H9 (cell line): ENCODE data around the gene MYO10. TPM values are rescaled to one million over a fixed set of nuclear protein-coding genes. Genes with fewer than 3 reads are reported as not detected.
A peak's percentile ranks its signal among the peaks of the same experiment; 100 is the strongest.

ENCODE experiments used
- DNase-seq: peaks from one replicate; pipeline ENCODE4 v3.0.0-alpha.2; 2017
- H2AFZ ChIP-seq: one replicate; pipeline ENCODE4 v1.6.1; 2013; ENCODE audit warnings: mild to moderate bottlenecking, low read length, control low read depth, moderate library complexity
- H2AK5ac ChIP-seq: 2 replicates; pipeline ENCODE4 v1.6.1; 2013; ENCODE audit warnings: low read length, control low read depth, mixed read lengths; ENCODE audit not compliant: insufficient read length
- H2BK120ac ChIP-seq: one replicate; pipeline ENCODE4 v1.6.1; 2013; ENCODE audit warnings: low read depth, mild to moderate bottlenecking, low read length, control low read depth, inconsistent platforms; ENCODE audit not compliant: poor library complexity, severe bottlenecking
- H2BK12ac ChIP-seq: 2 replicates; pipeline ENCODE4 v1.6.1; 2013; ENCODE audit warnings: low read length, control low read depth, mixed read lengths, low read depth; ENCODE audit not compliant: insufficient read length
- H2BK15ac ChIP-seq: 2 replicates; pipeline ENCODE4 v1.6.1; 2013; ENCODE audit warnings: low read depth, low read length, control low read depth
- H2BK20ac ChIP-seq: one replicate; pipeline ENCODE4 v1.6.1; 2013; ENCODE audit warnings: low read depth, mild to moderate bottlenecking, low read length, control low read depth, inconsistent platforms; ENCODE audit not compliant: poor library complexity, severe bottlenecking
- H2BK5ac ChIP-seq: 2 replicates; pipeline ENCODE4 v1.6.1; 2013; ENCODE audit warnings: low read length, control low read depth, mixed read lengths; ENCODE audit not compliant: insufficient read length
- H3K14ac ChIP-seq: 2 replicates; pipeline ENCODE4 v1.6.1; 2013; ENCODE audit warnings: low read length, control low read depth; ENCODE audit not compliant: insufficient read depth
- H3K18ac ChIP-seq: 2 replicates; pipeline ENCODE4 v1.6.1; 2013; ENCODE audit warnings: low read depth, mild to moderate bottlenecking, mixed read lengths, low read length, control low read depth; ENCODE audit not compliant: insufficient read length
- H3K23ac ChIP-seq: 2 replicates; pipeline ENCODE4 v1.6.1; 2013; ENCODE audit warnings: low read length, control low read depth, mixed read lengths, low read depth; ENCODE audit not compliant: insufficient read length
- H3K23me2 ChIP-seq: 2 replicates; pipeline ENCODE4 v1.6.1; 2013; ENCODE audit warnings: low read depth, mild to moderate bottlenecking, mixed read lengths, low read length, control low read depth; ENCODE audit not compliant: insufficient read length, poor library complexity, severe bottlenecking
- H3K27ac ChIP-seq: 2 replicates; pipeline ENCODE4 v1.5.1; 2013; ENCODE audit warnings: low read length, control low read depth, mixed read lengths, low read depth; ENCODE audit not compliant: insufficient read length
- H3K27me3 ChIP-seq: 2 replicates; pipeline ENCODE4 v1.6.1; 2013; ENCODE audit warnings: low read length, control low read depth, inconsistent platforms; ENCODE audit not compliant: insufficient read depth
- H3K4ac ChIP-seq: 2 replicates; pipeline ENCODE4 v1.6.1; 2013; ENCODE audit warnings: low read depth, mild to moderate bottlenecking, control low read depth, inconsistent platforms, low read length, moderate library complexity
- H3K4me1 ChIP-seq: 2 replicates; pipeline ENCODE4 v1.6.1; 2013; ENCODE audit warnings: low read length, control low read depth, inconsistent platforms; ENCODE audit not compliant: insufficient read depth
- H3K4me2 ChIP-seq: 2 replicates; pipeline ENCODE4 v1.6.1; 2013; ENCODE audit warnings: low read length, control low read depth, mixed read lengths; ENCODE audit not compliant: insufficient read length, insufficient read depth
- H3K56ac ChIP-seq: 2 replicates; pipeline ENCODE4 v1.6.1; 2013; ENCODE audit warnings: low read depth, mild to moderate bottlenecking, mixed read lengths, low read length, control low read depth; ENCODE audit not compliant: insufficient read length
- H3K79me1 ChIP-seq: 2 replicates; pipeline ENCODE4 v1.6.1; 2013; ENCODE audit warnings: low read depth, mild to moderate bottlenecking, moderate library complexity, low read length, control low read depth, inconsistent platforms; ENCODE audit not compliant: insufficient read depth, poor library complexity, severe bottlenecking
- H3K79me2 ChIP-seq: 2 replicates; pipeline ENCODE4 v1.6.1; 2013; ENCODE audit warnings: low read length, control low read depth, inconsistent platforms; ENCODE audit not compliant: insufficient read depth
- H3K9ac ChIP-seq: 2 replicates; pipeline ENCODE4 v1.6.1; 2013; ENCODE audit warnings: low read length, control low read depth, mixed read lengths; ENCODE audit not compliant: insufficient read length; ENCODE audit errors: extremely low read depth
- H3K9me3 ChIP-seq: one replicate; pipeline ENCODE4 v1.6.1; 2013; ENCODE audit warnings: low read depth, low read length, inconsistent platforms; ENCODE audit not compliant: control insufficient read depth
- H3T11ph ChIP-seq: one replicate; pipeline ENCODE4 v1.6.1; 2013; ENCODE audit warnings: mild to moderate bottlenecking, low read length, control low read depth, inconsistent platforms
- H4K20me1 ChIP-seq: one replicate; pipeline ENCODE4 v1.6.1; 2013; ENCODE audit not compliant: control insufficient read depth, insufficient read length, insufficient read depth
- H4K5ac ChIP-seq: 2 replicates; pipeline ENCODE4 v1.6.1; 2013; ENCODE audit warnings: low read depth, mild to moderate bottlenecking, mixed read lengths, low read length, control low read depth; ENCODE audit not compliant: insufficient read length
- H4K8ac ChIP-seq: replicated peaks from 2 replicates; pipeline ENCODE4 v1.6.1; 2013; ENCODE audit warnings: low read length, control low read depth, mixed read lengths, low read depth; ENCODE audit not compliant: insufficient read length
- H4K91ac ChIP-seq: 2 replicates; pipeline ENCODE4 v1.6.1; 2013; ENCODE audit warnings: low read depth, mild to moderate bottlenecking, moderate library complexity, mixed read lengths, low read length, control low read depth; ENCODE audit not compliant: insufficient read length
- H3K27ac Mint-ChIP-seq, 3 experiments: 2 replicates in 2 of 3; 3 replicates in 1 of 3; pipeline ENCODE4 v1.8.0; 2020 to 2021; ENCODE audit warnings: mixed read lengths in 3 of 3, mild to moderate bottlenecking in 1 of 3, moderate library complexity in 1 of 3
- H3K27me3 Mint-ChIP-seq: 2 replicates; pipeline ENCODE4 v1.8.0; 2021; ENCODE audit warnings: low read depth, mild to moderate bottlenecking, moderate library complexity, mixed read lengths
- H3K36me3 Mint-ChIP-seq, 3 experiments: 2 replicates in 2 of 3; 3 replicates in 1 of 3; pipeline ENCODE4 v1.8.0; 2020 to 2021; ENCODE audit warnings: low read depth in 3 of 3, mixed read lengths in 3 of 3; ENCODE audit not compliant: insufficient read depth in 1 of 3
- H3K4me1 Mint-ChIP-seq, 2 experiments: 2 replicates each; pipeline ENCODE4 v1.8.0; 2020; ENCODE audit warnings: mixed read lengths in 2 of 2
- H3K4me3 Mint-ChIP-seq, 2 experiments: 2 replicates in 1 of 2; 3 replicates in 1 of 2; pipeline ENCODE4 v1.8.0; 2020 to 2021; ENCODE audit warnings: mild to moderate bottlenecking in 2 of 2, mixed read lengths in 2 of 2, moderate library complexity in 1 of 2
- H3K9me3 Mint-ChIP-seq, 2 experiments: 2 replicates in 1 of 2; 3 replicates in 1 of 2; pipeline ENCODE4 v1.8.0; 2020; ENCODE audit warnings: mild to moderate bottlenecking in 2 of 2, mixed read lengths in 2 of 2, moderate library complexity in 1 of 2
- CTCF ChIP-seq: fragments of 200-600 bp; sonication (generic); conservative IDR thresholded peaks from 3 replicates; pipeline ENCODE4 v1.8.0; 2021; ENCODE audit warnings: antibody characterized with exemption, mild to moderate bottlenecking
- WGBS: extraction: QIAGEN DNeasy Blood & Tissue Kit; methylation state at CpG from one replicate; pipeline ENCODE4 v1.1.7; 2013; ENCODE audit warnings: missing lambda C conversion rate, low lambda C conversion rate, mixed read lengths; ENCODE audit not compliant: insufficient read length; ENCODE audit errors: extremely low coverage; 5-methylcytosine and 5-hydroxymethylcytosine counted together
- total RNA-seq: library from RNA; stranded (reverse); gene quantifications from 2 replicates; pipeline ENCODE4 v1.2.1, GENCODE V29; 2021

Gene MYO10
- total RNA-seq, 1 experiment from 2014 or later, result 127 TPM

GRCh38 chr5:16899171-16899570, 36.9 kb downstream of the MYO10 start:
- no peak for DNase-seq
- no peak overlapping the region for H2AK5ac ChIP-seq
- no peak overlapping the region for H3T11ph ChIP-seq
- H2BK5ac ChIP-seq, result no peak overlapping the region
- H3K9me3 ChIP-seq, result no peaks in the 10 kb centered on the region
- Mint-ChIP-seq H3K4me1 (peaks cover 60 to 72% of the 10 kb centered on the region in 2 experiments), H3K9me3 (no peaks in the 10 kb centered on the region; a peak in 2 of 5 replicates), H3K36me3 (no peaks in the 10 kb centered on the region; a peak in 1 of 7 replicates), H3K27ac (peak overlapping the region in 2 of 3 experiments; percentile 13 to 94; a peak in 3 of 7 replicates), H3K4me3 (peak overlapping the region in 1 of 2 experiments; percentile 14; a peak in 2 of 5 replicates), H3K27me3 (no peaks in the 10 kb centered on the region)
- no peak overlapping the region for H3K4ac ChIP-seq
- no peaks in the 10 kb centered on the region for H4K20me1 ChIP-seq
- no peak overlapping the region for H4K5ac ChIP-seq
- no peak overlapping the region for H3K23ac ChIP-seq
- peaks cover 32% of the 10 kb centered on the region; the same call in 1 of the 2 replicates for H3K4me1 ChIP-seq
- no peak overlapping the region for H3K4me2 ChIP-seq
- no peak for TF ChIP-seq CTCF
- no peak overlapping the region for H2BK12ac ChIP-seq
- H3K79me2 ChIP-seq, result peaks cover 5% of the 10 kb centered on the region; the same call in 1 of the 2 replicates
- no peak overlapping the region for H2AFZ ChIP-seq
- no peak overlapping the region for H3K27ac ChIP-seq
- H2BK15ac ChIP-seq, result no peak overlapping the region
- no peaks in the 10 kb centered on the region for H3K23me2 ChIP-seq
- H3K79me1 ChIP-seq, result no peaks in the 10 kb centered on the region
- no peak overlapping the region for H3K9ac ChIP-seq
- no peak overlapping the region for H3K56ac ChIP-seq
- H4K8ac ChIP-seq, result no peak overlapping the region
- no CpG with 5 or more reads among the region's 12 CpGs for WGBS
- H3K14ac ChIP-seq, result no peak overlapping the region
- H2BK120ac ChIP-seq, result no peak overlapping the region
- H4K91ac ChIP-seq, result no peak overlapping the region
- H2BK20ac ChIP-seq, result no peak overlapping the region
- H3K27me3 ChIP-seq, result no peaks in the 10 kb centered on the region
- H3K18ac ChIP-seq, result no peak overlapping the region
